PFSK-1 (cell line): Measurements from ENCODE around the gene KCNQ1.

Experiments used
- POLR2AphosphoS5 ChIP-seq: IDR thresholded peaks from 2 replicates; pipeline ENCODE4 v1.6.1; 2012; ENCODE audit warnings: low read depth, mild to moderate bottlenecking, control low read depth, low read length, moderate library complexity
- SIN3A ChIP-seq: IDR thresholded peaks from 2 replicates; pipeline ENCODE4 v1.6.1; 2012; ENCODE audit warnings: mild to moderate bottlenecking, low read length, moderate library complexity, borderline replicate concordance; ENCODE audit not compliant: insufficient read depth
- TAF1 ChIP-seq: IDR thresholded peaks from 2 replicates; pipeline ENCODE4 v1.6.1; 2012; ENCODE audit warnings: low read length, control low read depth, borderline replicate concordance; ENCODE audit not compliant: insufficient read depth

GRCh38 chr11:2396471-2396870 is 48.3 kb upstream of the KCNQ1 start:
- TF ChIP-seq POLR2AphosphoS5 (no peak), TAF1 (no peak), SIN3A (no peak)
